ENCODE measurements around the gene ZNF227.
"Not testable (repeated sequence)": the region's sequence is repeated elsewhere in the genome, so short reads cannot be mapped to it uniquely, and the experiment has no call there.

ZNF227 gene

GRCh38 chr19:44182145-44182544 lies 30.2 kb upstream of the ZNF227 start:
- no peak for TF ChIP-seq CTCF (IDR thresholded peaks at IDR 0.05; ENCODE audit: low read depth, low read length, missing control alignments)
- in situ Hi-C loops (cut with HindIII; ENCODE audit: low sequenced_read_pairs), result no loop called here
- H3K4me3 ChIP-seq (ENCODE audit: low read depth, low read length), result no peak overlapping the region
- DNase-seq (ENCODE audit: low read depth), result no peak

GRCh38 chr19:44190020-44190419 lies 22.3 kb upstream of the ZNF227 start:
- DNase-seq (ENCODE audit: low read depth), result no peak
- TF ChIP-seq CTCF (IDR thresholded peaks at IDR 0.05; ENCODE audit: low read depth, low read length, missing control alignments), result no peak
- no peak overlapping the region for H3K4me3 ChIP-seq (ENCODE audit: low read depth, low read length)
- in situ Hi-C loops (cut with HindIII; ENCODE audit: low sequenced_read_pairs), result no loop called here

- TF ChIP-seq CTCF (IDR thresholded peaks at IDR 0.05; ENCODE audit: low read depth, low read length, missing control alignments), result no peak
- no peak overlapping the region for H3K4me3 ChIP-seq (ENCODE audit: low read depth, low read length)
- in situ Hi-C loops (cut with HindIII; ENCODE audit: low sequenced_read_pairs), result no loop called here
These were observed 20.2 kb upstream of the ZNF227 start for GRCh38 chr19:44192127-44192526.

GRCh38 chr19:44196772-44197171 lies 15.6 kb upstream of the ZNF227 start:
- no peak overlapping the region for H3K4me3 ChIP-seq (ENCODE audit: low read depth, low read length)
- no peak for TF ChIP-seq CTCF (IDR thresholded peaks at IDR 0.05; ENCODE audit: low read depth, low read length, missing control alignments)
- no peak for DNase-seq (ENCODE audit: low read depth)
- in situ Hi-C loops (cut with HindIII; ENCODE audit: low sequenced_read_pairs), result no loop called here

More at GRCh38 chr19:44192127-44192526, 20.2 kb upstream of the ZNF227 start:
- DNase-seq (ENCODE audit: low read depth), result no peak

- in situ Hi-C loops (cut with HindIII; ENCODE audit: low sequenced_read_pairs), result no loop called here
- H3K4me3 ChIP-seq (ENCODE audit: low read depth, low read length), result no peak overlapping the region
- no peak for TF ChIP-seq CTCF (IDR thresholded peaks at IDR 0.05; ENCODE audit: low read depth, low read length, missing control alignments)
- no peak for DNase-seq (ENCODE audit: low read depth)
These were observed 9.9 kb upstream of the ZNF227 start for GRCh38 chr19:44202470-44202869.

- TF ChIP-seq CTCF (IDR thresholded peaks at IDR 0.05; ENCODE audit: low read depth, low read length, missing control alignments), result no peak
- DNase-seq (ENCODE audit: low read depth), result no peak
- in situ Hi-C loops (cut with HindIII; ENCODE audit: low sequenced_read_pairs), result no loop called here
- H3K4me3 ChIP-seq (ENCODE audit: low read depth, low read length), result no peak overlapping the region
These were observed 9.4 kb upstream of the ZNF227 start for GRCh38 chr19:44202974-44203373.

- H3K4me3 ChIP-seq (ENCODE audit: low read depth, low read length); in situ Hi-C loops (cut with HindIII; ENCODE audit: low sequenced_read_pairs); DNase-seq (ENCODE audit: low read depth): not testable (repeated sequence)
These were observed 8.5 kb upstream of the ZNF227 start for GRCh38 chr19:44203877-44204276.

Data from astrocyte of the cerebellum (primary cell).